SKM-1 (cell line): ENCODE results near the gene PLCD3.

Source experiments
- DNase-seq: peaks from one replicate; lab custom pipeline; 2025; ENCODE audit not compliant: unreplicated experiment; lab: John Stamatoyannopoulos, UW

Gene PLCD3, protein sequence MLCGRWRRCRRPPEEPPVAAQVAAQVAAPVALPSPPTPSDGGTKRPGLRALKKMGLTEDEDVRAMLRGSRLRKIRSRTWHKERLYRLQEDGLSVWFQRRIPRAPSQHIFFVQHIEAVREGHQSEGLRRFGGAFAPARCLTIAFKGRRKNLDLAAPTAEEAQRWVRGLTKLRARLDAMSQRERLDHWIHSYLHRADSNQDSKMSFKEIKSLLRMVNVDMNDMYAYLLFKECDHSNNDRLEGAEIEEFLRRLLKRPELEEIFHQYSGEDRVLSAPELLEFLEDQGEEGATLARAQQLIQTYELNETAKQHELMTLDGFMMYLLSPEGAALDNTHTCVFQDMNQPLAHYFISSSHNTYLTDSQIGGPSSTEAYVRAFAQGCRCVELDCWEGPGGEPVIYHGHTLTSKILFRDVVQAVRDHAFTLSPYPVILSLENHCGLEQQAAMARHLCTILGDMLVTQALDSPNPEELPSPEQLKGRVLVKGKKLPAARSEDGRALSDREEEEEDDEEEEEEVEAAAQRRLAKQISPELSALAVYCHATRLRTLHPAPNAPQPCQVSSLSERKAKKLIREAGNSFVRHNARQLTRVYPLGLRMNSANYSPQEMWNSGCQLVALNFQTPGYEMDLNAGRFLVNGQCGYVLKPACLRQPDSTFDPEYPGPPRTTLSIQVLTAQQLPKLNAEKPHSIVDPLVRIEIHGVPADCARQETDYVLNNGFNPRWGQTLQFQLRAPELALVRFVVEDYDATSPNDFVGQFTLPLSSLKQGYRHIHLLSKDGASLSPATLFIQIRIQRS

DNA sequence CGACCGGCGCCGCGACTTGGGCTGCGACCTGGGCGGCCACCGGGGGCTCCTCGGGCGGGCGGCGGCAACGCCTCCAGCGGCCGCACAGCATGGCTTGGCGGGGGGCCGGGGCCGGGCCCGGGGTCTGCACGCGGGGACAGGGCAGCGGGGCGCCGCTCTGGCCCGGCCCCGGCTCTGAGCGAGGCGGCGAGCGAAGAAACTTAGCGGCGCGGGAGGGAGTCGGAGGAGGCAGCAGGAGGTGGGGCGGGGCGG, at the start of gene PLCD3:
Gene PLCD3 (minus strand): TSS at position 196 of the 252 bp plus-strand sequence. CDS start 105 bp downstream, at position 91.
- no peak for DNase-seq

DNA sequence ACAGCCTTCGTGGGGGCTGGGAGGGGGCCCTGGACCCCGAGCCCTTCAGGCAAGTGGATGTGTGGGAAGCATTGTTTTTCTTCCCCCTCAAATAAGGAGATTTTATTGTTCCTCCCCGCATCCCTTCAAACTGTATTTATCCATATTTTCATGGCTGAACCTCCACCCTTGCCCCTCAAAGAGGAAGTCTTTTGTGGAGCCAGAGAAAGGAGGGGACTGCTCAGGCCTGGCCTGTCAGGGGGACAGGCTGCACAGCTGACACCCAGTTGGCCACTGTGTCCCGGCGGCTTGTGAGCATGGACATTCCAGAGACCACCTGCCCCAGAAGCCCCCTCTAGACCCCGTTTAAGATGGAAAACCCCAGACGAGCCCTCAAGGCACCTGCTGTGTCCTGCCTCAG, 45.2 kb upstream of the PLCD3 start:
- no peak for DNase-seq

DNA sequence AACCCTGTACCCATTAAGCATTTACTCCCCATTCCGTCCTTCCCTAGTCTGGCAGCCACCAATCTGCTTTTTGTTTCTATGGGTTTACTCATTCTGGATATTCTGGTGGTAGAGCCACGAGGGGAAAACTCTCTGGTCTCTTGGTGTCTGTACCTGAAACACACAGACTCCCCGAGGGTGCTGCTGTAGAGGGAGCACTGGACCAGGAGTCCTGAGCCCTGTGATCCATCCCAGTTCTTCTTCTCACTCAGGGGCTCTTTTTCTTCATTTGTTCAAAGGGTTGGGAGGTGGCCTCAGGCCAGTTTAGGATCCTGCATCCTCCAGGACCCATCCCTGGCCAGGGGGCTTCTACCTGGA, 43.4 kb upstream of the PLCD3 start:
- DNase-seq: no peak

DNA sequence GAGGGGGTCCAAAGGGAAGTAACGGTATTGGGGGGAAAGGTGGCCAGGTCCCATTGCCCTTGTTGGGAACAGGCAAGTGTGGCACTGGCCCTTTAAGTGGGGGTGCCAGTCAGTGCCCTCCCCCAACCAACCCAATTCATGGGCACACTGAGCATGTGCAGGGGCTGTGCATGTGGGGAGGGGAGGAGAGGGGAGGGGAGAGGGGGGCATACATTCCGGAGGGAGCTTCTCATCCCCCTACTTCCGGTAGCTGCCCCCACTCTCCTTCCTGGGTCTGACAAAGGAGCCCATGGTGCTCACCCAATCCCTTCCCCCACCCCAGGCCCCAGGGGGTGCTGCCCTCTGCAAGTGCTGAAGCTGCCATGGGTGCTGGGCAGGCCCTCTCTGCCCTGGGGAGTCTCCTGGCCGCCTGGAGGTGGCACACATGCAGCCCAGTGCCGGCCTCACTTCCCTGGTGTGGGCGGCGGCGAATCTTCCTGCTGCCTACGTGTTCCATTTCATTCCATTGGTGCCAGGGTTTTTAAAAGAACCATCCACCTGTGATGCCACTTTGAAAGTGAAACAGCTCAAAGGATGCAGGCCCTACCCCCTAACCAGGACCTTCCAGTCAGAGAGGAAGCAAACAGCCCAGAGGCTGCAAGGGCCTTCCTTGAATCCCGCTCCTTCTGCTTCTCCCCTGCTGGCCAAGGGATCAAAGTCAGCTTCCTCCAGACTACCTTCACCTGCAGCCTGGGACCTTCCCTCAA, 40.4 kb upstream of the PLCD3 start:
- no peak for DNase-seq

DNA sequence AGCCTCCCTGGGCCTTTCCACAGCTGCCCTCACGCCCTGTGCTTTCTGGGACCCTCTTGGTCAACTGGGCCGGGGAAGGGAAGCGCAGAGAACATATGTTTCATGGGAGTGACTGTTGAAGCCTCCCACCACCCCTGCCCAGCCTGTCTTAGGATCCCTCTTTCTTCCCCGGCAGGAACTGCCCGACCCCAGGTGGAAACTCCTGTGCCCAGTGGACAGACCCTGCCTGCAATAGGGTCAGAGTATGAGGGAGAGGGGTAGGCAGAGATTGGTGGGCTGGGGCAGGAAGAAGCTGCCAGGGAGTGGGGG, 39.9 kb upstream of the PLCD3 start:
- no peak for DNase-seq

DNA sequence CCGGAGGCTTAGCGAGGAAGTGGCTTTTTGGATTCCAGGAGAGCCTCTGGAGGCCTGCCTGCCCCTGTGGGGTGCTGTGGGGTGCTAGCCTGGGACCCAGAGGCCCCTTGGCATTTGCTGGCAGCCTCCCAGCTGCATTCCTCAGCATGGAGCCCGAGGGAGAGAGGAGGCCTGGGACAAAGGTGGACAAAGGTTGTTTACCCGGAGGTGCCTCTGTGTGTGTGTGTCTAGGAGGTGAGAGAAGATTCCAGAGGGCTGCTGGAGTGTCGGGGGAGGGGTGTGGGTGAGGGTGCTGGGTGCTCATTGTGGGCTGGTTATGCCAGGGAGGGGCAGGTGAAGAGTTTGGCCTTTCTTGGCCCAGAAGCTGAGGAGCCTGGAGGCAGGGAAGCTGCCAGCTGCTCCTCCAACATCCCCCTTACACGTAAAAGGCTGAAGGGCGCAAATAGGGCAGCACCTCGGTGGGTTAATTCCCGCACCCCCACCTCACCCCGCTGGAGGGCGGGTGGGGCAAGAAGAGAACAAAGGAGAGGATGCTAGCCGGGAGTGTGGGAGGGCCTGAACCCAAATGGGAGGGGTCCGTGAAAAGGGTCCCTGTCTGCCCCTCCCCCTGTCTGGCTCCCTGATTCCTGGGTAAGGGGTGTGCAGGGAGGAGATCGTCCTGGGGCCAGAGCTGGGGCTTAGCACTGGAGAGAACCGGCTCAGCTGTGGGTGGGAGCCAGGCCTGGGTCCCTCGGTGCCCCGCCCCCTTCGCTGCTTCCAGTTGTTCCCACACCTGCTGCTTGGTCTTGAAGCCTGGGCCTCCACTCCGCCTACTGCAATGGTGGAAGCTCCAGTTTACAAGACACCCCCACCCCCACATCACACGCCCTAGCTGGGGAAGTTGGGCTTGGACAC, 39.3 kb upstream of the PLCD3 start:
- no peak for DNase-seq

DNA sequence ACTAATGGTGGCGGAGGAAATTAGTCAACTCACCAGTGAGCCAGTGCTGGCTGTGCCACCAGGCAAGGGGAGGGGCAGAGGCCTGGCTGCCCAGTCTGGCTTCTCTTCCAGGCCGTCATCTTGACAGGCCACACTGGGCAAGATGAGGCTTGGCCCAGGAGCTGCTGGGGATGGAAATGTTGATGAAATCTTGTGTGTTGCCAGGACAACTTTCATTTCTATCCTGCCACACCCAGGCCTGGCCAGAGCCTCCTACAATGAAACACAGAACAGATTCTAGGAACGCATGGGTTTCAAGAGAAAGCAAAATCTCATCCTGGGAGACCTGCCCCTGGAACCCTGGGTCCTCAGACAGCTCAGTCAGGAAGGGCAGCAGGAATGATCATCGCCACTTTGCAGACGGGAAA, 38.6 kb upstream of the PLCD3 start:
- DNase-seq: no peak

DNA sequence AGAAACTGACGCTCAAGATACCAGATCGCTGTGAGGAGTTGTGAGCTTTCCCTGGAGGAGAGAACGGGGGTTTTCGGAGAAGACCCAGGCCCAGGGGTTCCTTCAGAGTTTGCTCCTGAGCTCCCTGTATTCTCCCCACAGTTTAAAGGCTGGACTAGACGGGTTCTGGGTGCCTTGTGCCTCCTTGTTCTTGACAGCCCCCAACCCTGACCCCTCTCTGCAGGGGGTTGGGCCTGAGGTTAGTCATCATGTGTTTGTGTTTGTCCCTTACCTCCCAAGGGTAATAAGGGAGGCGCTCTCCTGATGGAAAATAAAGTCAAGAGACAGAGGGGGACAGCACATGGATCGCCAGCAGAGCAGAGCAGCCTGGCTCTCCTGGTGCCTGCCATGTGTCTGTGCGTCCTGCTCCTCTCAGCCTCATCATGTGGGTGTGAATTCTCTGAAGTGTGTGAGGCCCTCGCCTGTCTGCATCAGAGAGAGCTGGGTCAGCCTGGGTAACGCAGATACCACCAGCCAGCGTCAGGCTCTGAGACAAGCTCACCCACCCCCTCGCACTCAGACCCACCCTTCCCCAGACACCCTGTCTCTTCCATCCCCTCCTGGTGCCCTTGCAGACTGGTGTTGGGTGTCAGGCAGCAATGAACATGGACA, 38.1 kb upstream of the PLCD3 start:
- no peak for DNase-seq

DNA sequence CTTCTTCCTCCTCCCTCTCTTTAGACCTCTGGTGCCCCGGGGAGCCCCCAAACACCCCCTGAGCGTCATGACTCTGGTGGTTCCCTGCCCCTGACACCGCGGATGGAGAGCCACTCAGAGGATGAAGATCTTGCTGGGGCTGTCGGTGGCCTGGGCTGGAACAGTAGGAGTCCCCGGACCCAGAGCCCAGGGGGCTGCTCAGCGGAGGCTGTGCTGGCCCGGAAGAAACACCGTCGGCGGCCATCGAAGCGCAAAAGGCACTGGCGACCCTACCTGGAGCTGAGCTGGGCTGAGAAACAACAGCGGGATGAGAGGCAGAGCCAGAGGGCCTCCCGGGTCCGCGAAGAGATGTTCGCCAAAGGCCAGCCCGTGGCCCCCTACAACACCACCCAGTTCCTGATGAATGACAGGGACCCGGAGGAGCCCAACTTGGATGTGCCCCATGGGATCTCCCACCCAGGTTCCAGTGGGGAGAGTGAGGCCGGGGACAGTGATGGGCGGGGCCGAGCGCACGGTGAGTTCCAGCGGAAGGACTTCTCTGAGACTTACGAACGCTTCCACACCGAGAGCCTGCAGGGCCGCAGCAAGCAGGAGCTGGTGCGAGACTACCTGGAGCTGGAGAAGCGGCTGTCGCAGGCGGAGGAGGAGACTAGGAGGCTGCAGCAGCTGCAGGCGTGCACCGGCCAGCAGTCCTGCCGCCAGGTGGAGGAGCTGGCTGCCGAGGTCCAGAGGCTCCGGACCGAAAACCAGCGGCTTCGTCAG, 36.9 kb upstream of the PLCD3 start:
- no peak for DNase-seq

DNA sequence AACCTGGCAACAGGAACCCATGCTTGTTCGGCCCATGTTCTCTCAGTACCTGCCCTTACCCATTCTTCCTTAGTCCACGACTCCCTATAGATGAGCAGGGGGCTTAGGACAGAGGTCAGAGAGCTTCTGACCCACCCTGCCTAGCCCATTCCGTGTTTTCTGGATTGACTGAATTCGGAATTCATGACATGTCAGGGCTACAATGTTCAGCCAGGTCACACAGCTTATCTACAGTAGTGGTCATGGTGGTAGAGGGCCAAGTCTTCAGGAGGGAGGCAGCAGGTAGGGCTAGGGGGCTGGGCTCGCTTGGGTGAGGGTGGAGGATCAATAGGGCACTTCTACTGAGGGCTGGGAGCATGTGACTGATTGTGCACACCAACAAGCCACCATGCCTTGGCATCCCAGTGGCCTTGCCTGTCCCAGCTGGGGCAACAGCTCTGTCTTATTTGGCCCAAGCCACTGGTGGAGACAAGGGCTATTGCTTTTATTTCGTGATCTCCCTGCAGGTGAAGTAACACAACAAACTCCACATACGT, 32.5 kb upstream of the PLCD3 start:
- no peak for DNase-seq

DNA sequence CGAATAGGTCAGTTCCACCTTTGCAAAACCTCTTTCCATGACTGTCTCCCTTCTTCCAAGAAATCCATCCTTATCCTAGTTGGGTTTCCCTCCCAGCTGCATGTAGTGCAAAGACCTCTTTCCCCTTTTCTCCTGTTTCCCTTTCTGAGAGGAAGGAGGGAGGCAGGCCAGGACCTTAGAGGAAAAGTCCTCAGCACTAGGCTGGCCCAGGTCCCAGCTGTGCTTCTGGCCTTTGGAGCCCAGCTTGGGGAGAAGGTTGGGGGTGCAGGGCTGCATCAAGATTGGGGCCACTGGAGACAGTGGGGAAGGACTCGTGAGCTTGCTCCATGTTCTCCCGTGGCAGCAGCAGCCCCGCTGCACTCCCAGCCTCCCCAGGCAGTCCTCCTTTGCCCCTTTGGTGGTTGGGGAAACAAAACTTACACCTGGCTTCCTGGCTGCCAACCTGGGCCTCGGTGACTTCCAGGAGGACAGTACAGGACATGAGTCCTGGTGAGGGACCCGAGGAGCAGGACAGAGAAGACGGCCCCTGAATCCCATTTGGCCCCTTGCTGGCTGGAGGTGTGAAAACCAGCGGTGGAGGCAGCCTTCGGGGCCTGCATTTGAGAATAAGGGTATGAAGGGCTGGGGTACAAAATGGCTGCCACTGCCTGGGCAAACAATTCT, 29.8 kb upstream of the PLCD3 start:
- no peak for DNase-seq

DNA sequence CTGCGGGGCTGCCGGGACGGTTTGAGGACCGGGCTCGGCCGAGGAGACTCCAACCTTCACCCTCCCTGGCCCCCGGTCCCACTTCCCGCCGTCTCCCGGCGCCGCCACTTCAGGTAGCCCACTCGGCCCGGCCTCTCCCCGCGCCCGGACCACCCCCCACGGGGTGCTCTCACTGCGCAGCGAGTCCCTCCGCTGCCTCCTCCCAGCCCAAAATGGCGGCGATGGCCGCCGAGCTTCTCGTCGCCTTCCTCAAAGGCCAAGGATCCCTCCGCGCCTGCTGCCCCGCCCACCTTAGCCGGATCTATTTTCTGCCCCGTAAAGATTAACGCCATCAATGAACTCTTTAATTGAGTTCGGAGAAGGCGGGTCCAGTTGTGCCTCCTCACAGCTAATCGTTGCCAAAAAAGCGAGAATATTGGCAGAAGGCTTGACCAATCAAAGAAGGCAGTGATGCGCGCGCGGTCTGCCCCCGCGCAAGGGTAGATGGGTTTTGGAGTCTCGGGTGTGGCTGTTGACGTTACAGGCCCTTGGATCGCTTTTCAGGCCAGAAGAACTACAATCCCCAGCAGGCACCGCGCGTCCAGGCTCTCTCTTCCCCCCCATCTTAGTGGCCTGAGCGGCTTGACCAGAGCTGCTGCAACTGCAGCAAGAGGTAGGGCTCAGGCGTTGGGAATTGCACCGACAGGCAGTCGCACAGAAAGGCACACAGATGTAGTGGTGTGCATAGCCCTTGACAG, 29.1 kb upstream of the PLCD3 start, which contains the start of gene HEXIM2:
Gene HEXIM2 (plus strand): TSS at position 588 of the 737 bp plus-strand sequence. CDS start 919 bp downstream, outside the sequence.
- DNase-seq: peak; percentile 97

DNA sequence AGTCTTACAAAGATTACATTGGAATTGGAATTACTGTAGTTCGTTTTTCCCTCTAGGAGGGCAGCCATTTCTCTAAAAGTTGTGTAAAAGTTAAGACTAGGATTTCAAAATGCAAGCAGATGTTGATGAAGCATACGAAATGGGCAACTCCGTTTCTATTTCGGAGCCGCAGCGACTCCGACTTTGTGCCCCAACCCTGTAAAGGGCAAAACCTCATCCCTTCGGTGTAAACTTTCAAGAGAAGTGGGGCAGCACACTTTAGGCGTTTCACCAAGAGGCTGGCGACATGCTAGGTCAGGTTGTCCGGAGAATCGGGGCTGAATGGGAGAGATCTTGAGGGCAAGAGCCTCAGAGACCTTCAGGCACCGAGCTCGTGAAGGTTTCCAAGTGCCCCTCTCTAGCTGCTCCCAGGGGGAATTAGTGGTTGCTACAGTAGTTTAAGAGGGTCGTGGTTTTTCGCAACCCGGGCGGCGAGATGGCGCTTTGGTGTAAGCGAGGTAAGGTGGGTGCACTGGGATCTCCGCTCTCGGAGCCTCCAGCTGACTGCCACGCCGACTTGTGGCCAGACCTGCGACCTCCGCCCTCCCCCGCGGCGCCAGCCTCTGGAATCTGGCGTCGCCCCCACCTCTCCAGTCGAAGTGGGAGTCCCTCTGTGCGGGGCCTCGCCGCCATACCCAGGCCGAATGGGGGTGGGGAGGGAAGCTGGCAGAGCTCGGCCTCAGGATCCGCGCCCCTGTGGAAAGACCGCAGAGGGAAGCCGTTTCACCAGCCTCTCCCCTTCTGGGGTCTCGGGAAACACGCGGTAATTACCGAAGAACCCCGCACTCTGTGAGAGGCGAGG, 28.4 kb upstream of the PLCD3 start:
- no peak for DNase-seq

DNA sequence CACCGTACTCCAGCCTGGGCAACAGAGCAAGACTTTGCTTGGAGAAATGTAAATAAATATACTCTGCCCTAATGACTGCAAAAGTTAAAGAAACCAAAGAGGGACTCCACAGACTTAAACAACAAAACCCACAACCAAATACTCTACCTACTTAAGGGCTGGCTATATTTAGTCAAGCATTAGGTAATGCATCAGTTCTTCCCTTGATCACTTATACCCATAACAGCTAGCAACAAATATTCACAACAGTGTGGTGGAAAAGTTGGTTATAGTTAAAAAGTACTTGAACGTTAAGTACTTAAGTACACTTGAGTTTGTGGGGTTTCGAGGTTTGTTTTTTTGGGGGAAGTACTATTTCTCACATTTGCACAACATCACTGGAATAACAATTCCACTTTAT, 23.9 kb upstream of the PLCD3 start:
- no peak for DNase-seq

DNA sequence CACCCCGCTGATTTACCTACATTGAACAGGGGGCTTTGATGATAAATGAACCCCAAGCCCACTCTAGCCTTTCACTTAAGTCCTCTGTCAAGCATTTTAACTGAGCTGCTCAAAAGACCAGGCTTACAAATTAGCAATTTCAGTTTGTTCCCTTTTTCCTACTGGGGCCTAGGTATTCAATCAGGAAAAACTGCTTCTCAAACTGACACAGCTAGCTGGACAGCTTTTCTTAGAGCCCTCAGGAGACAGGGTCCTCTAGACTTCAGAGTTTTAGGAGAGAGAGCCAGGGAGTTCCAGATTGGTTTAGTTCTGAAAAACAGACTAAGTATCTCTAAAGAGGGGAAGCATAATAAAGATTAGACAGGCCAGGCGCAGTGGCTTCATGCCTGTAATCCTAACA, 23.2 kb upstream of the PLCD3 start:
- no peak for DNase-seq

DNA sequence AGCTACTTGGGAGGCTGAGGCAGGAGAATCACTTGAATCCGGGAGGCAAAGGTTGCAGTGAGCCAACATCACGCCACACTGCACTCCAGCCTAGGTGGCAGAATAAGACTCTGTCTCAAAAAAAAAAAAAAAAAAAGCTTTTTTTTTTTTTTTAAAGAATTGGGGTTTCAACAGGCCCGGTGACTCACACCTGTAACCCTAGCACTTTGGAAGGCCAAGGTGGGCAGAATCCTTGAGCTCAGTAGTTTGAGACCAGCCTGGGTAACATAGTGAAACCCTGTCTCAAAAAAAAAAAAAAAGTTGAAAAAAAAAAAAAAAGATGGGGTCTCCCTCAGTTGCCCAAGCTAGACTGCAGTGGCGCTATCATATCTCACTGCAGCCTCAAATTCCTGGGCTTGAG, 22.7 kb upstream of the PLCD3 start:
- DNase-seq: no peak
